Heart left ventricle (tissue), 13 donors: ENCODE results near the gene CCDC68.

Source experiments
- CTCF ChIP-seq, 12 donors: fragments of 200-600 bp; sonication (generic) in 4 of 12; IDR thresholded peaks; one replicate each; pipeline versions ENCODE4 v1.5.0 to v1.8.0; 2018 to 2022; ENCODE audit warnings: antibody characterized with exemption in 12 of 12, mild to moderate bottlenecking in 5 of 12
- POLR2A ChIP-seq, 2 donors: fragments of 450-650 bp; IDR thresholded peaks; one replicate each; pipeline ENCODE4 v1.6.1; 2017; ENCODE audit warnings: antibody characterized with exemption in 2 of 2, mild to moderate bottlenecking in 2 of 2, moderate library complexity in 2 of 2
- donor health status: ischemic (EF 13 %, LVEDD 7.1; RV severe dilation, severe dysfunction).
- donor health status: DM: no; HTN: yes; CAD: no.
- donor health status: DM: no; HTN: no; CAD: no.
- donor health status: ischemic (EF 25% LVEDD 6.9; RV normal size, moderate dysfunction).
- donor health status: ischemic (EF 25% LVEDD 5.7; RV mildly dilated, moderate dysfunction).
- donor health status: ischemic (EF 35%, LVEDD 5.7; RV mildly dilated, moderate dysfunction).
- donor health status: nonischemic (EF 11% LVEDD 7.7; RV severe dilation, severe dysfunction).
- donor health status: DM: yes; HTN: yes; CAD: no.
- donor health status: PGD.
- donor health status: ischemic (EF 29% LVEDD 5.4; RV normal size, mild dysfunction).
- donor health status: nonischemic (EF 23%, LVEDD 6.1; RV moderate dilation, normal function).

- TF ChIP-seq CTCF (IDR thresholded peaks at IDR 0.05): no peak
- no peak for TF ChIP-seq POLR2A (IDR thresholded peaks at IDR 0.05)
These were observed 88.0 kb downstream of the CCDC68 start for GRCh38 chr18:54871231-54871630.
